Measurements from ENCODE around the gene SETD2. TPM values are rescaled to one million over a fixed set of nuclear protein-coding genes. Genes with fewer than 3 reads are reported as not detected.

Gene SETD2
- total RNA-seq, 1 experiment from 2014 or later: 24.1 TPM

- no TSS peak for BruUV-seq (replicated peaks)
- peaks cover 100% of the 10 kb centered on the region for H3K79me2 ChIP-seq (ENCODE audit: low read length)
- H3K9me2 ChIP-seq (replicated peaks; ENCODE audit: low read length): no peaks in the 10 kb centered on the region
- no peak overlapping the region for H3K27ac ChIP-seq (ENCODE audit: low read length)
- no peak overlapping the region for H3K4me3 ChIP-seq (ENCODE audit: low read length)
- ChIA-PET CTCF (no interaction called here), POLR2A (ENCODE audit: unreplicated experiment) (no interaction called here)
- H3K4me2 ChIP-seq (ENCODE audit: low read length): no peak overlapping the region
- intact Hi-C loops (cut with micrococcal nuclease): no loop called here
- ATAC-seq (no peak), DNase-seq (no peak)
- H4K20me1 ChIP-seq (ENCODE audit: low read length): peaks cover 84% of the 10 kb centered on the region
- H3K9ac ChIP-seq (ENCODE audit: low read length): no peak overlapping the region
- TF ChIP-seq EZH2 (IDR thresholded peaks at IDR 0.05; ENCODE audit: low read length, unreplicated experiment) (no peak), CTCF (conservative IDR thresholded peaks at IDR 0.05; ENCODE audit: low read depth, low read length) (no peak), EZH2phosphoT487 (IDR thresholded peaks at IDR 0.05; ENCODE audit: borderline replicate concordance, low read length) (no peak)
- no peaks in the 10 kb centered on the region for H3K27me3 ChIP-seq (ENCODE audit: low read length)
- no peak overlapping the region for H2AFZ ChIP-seq (ENCODE audit: low read length)
- no peaks in the 10 kb centered on the region for H3K9me3 ChIP-seq (ENCODE audit: low read length)
- no peaks in the 10 kb centered on the region for H3F3A ChIP-seq (ENCODE audit: low read length, unreplicated experiment)
- peaks cover 8% of the 10 kb centered on the region; the same call in 1 of the 2 replicates for H3K36me3 ChIP-seq (ENCODE audit: low read depth, low read length)
- H3K4me1 ChIP-seq (ENCODE audit: insufficient read depth, low read length): peaks cover 7% of the 10 kb centered on the region; the same call in 1 of the 2 replicates
These were observed 192.8 kb downstream of the SETD2 start for GRCh38 chr3:46971151-46971550.

GRCh38 chr3:46970391-46971091 is 193.4 kb downstream of the SETD2 start:
- Histone ChIP-seq H3K9ac (ENCODE audit: low read length) (no peak overlapping the region), H3K27ac (ENCODE audit: low read length) (no peak overlapping the region), H3F3A (ENCODE audit: low read length, unreplicated experiment) (no peaks in the 10 kb centered on the region), H4K20me1 (ENCODE audit: low read length) (peaks cover 88% of the 10 kb centered on the region), H3K4me1 (ENCODE audit: insufficient read depth, low read length) (peaks cover 7% of the 10 kb centered on the region; the same call in 1 of the 2 replicates), H3K4me3 (ENCODE audit: low read length) (no peak overlapping the region), H2AFZ (ENCODE audit: low read length) (no peak overlapping the region), H3K9me3 (ENCODE audit: low read length) (no peaks in the 10 kb centered on the region), H3K9me2 (replicated peaks; ENCODE audit: low read length) (no peaks in the 10 kb centered on the region), H3K36me3 (ENCODE audit: low read depth, low read length) (peaks cover 11% of the 10 kb centered on the region), H3K79me2 (ENCODE audit: low read length) (peaks cover 100% of the 10 kb centered on the region), H3K27me3 (ENCODE audit: low read length) (no peaks in the 10 kb centered on the region), H3K4me2 (ENCODE audit: low read length) (no peak overlapping the region)
- TF ChIP-seq EZH2phosphoT487 (IDR thresholded peaks at IDR 0.05; ENCODE audit: borderline replicate concordance, low read length) (no peak), CTCF (conservative IDR thresholded peaks at IDR 0.05; ENCODE audit: low read depth, low read length) (no peak), EZH2 (IDR thresholded peaks at IDR 0.05; ENCODE audit: low read length, unreplicated experiment) (no peak)
- DNase-seq: no peak
- ChIA-PET POLR2A (ENCODE audit: unreplicated experiment) (no interaction called here), CTCF (no interaction called here)
- intact Hi-C loops (cut with micrococcal nuclease): no loop called here
- ATAC-seq: no peak
- no TSS peak for BruUV-seq (replicated peaks)

- BruUV-seq (replicated peaks): no TSS peak
- ChIA-PET POLR2A (ENCODE audit: unreplicated experiment) (no interaction called here), CTCF (no interaction called here)
- Histone ChIP-seq H3K4me1 (ENCODE audit: insufficient read depth, low read length) (no peaks in the 10 kb centered on the region; the same call in 1 of the 2 replicates), H3K4me2 (ENCODE audit: low read length) (no peak overlapping the region), H3K9me3 (ENCODE audit: low read length) (no peaks in the 10 kb centered on the region), H3K27ac (ENCODE audit: low read length) (no peak overlapping the region), H3K79me2 (ENCODE audit: low read length) (peaks cover 91% of the 10 kb centered on the region), H2AFZ (ENCODE audit: low read length) (no peak overlapping the region), H4K20me1 (ENCODE audit: low read length) (peaks cover 82% of the 10 kb centered on the region), H3K27me3 (ENCODE audit: low read length) (no peaks in the 10 kb centered on the region), H3F3A (ENCODE audit: low read length, unreplicated experiment) (no peaks in the 10 kb centered on the region), H3K9me2 (replicated peaks; ENCODE audit: low read length) (no peaks in the 10 kb centered on the region), H3K36me3 (ENCODE audit: low read depth, low read length) (peaks cover 12% of the 10 kb centered on the region), H3K9ac (ENCODE audit: low read length) (no peak overlapping the region), H3K4me3 (ENCODE audit: low read length) (no peak overlapping the region)
- DNase-seq (no peak), ATAC-seq (no peak)
- intact Hi-C loops (cut with micrococcal nuclease): no loop called here
- TF ChIP-seq CTCF (conservative IDR thresholded peaks at IDR 0.05; ENCODE audit: low read depth, low read length) (no peak), EZH2 (IDR thresholded peaks at IDR 0.05; ENCODE audit: low read length, unreplicated experiment) (no peak), EZH2phosphoT487 (IDR thresholded peaks at IDR 0.05; ENCODE audit: borderline replicate concordance, low read length) (no peak)
These were observed 195.0 kb downstream of the SETD2 start for GRCh38 chr3:46968783-46969428.
